ENCODE results near the gene SLC9C2.

GRCh38 chr1:173453982-173454381 lies 148.9 kb downstream of the SLC9C2 start:
- TF ChIP-seq CTCF (IDR thresholded peaks at IDR 0.05) (no peak), POLR2A (IDR thresholded peaks at IDR 0.05) (no peak)

Data from Peyer's patch (tissue), 4 donors.